Upper lobe of right lung (tissue), 1 donor: ENCODE results near the gene TAF13. TPM values are rescaled to one million over a fixed set of nuclear protein-coding genes. Genes with fewer than 3 reads are reported as not detected.
"Not testable (repeated sequence)": the region's sequence is repeated elsewhere in the genome, so short reads cannot be mapped to it uniquely, and the experiment has no call there.

ENCODE experiments used
- ATAC-seq: fragments of 200-7000 bp; cut with Tn5 transposase; one replicate; pipeline ENCODE4 v1.9.1; 2020; ENCODE audit warnings: mild to moderate bottlenecking, moderate library complexity
- DNase-seq: peaks from one replicate; pipeline ENCODE4 v3.0.0-alpha.2; 2020
- H3K27ac ChIP-seq: fragments of 200-600 bp; one replicate; pipeline ENCODE4 v1.8.0; 2022
- H3K27me3 ChIP-seq: fragments of 200-600 bp; one replicate; pipeline ENCODE4 v1.8.0; 2022; ENCODE audit warnings: mild to moderate bottlenecking
- H3K36me3 ChIP-seq: fragments of 200-600 bp; one replicate; pipeline ENCODE4 v1.8.0; 2022
- H3K4me1 ChIP-seq: fragments of 200-600 bp; one replicate; pipeline ENCODE4 v1.8.0; 2022
- H3K4me3 ChIP-seq: fragments of 200-600 bp; one replicate; pipeline ENCODE4 v1.8.0; 2022; ENCODE audit warnings: mild to moderate bottlenecking
- H3K9me3 ChIP-seq: fragments of 200-600 bp; one replicate; pipeline ENCODE4 v1.8.0; 2022
- intact Hi-C: fragments of 100-400 bp; cut with DNase I; formaldehyde crosslinking; loops from one replicate; pipeline ENCODE4 v1.11.0; 2022
- total RNA-seq: library from RNA; stranded (reverse); fragmentation: NEBNext Ultra II Directional; extraction: Animal tissue kit (Norgen Biotek cat#: 25700); gene quantifications from one replicate; pipeline ENCODE4 v1.2.1, GENCODE V29; 2021
- TF ChIP-seq, protein P1 (sequence below): fragments of 200-600 bp; IDR thresholded peaks from one replicate; pipeline ENCODE4 v1.8.0; 2022; ENCODE audit warnings: antibody characterized with exemption
- donor health status: DM: no; HTN: yes; CAD: no; lungs with severe emphysema.

The TAF13 gene
- total RNA-seq, 1 donor from 2014 or later, result 41.1 TPM

DNA sequence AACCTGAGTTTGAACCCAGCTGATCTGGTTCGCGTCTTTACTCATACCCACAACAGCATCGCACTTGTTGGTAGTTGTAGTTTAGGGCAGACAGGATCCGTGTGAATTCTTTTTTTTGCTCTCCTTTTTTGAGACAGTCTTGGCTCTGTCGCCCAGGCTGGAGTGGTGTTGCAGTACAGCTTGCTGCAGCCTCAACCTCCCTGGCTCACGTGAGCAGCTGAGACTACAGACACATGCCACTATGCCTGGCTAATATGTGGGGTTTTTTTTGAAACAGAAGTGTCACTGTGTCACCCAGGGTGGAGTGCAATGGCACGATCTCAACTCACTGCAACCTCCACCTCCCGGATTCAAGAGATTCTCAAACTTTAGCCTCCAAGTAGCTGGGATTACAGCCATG is 7.9 kb downstream of the TAF13 start:
- H3K4me1 ChIP-seq, result no peaks in the 10 kb centered on the region
- TF ChIP-seq, protein P1, sequence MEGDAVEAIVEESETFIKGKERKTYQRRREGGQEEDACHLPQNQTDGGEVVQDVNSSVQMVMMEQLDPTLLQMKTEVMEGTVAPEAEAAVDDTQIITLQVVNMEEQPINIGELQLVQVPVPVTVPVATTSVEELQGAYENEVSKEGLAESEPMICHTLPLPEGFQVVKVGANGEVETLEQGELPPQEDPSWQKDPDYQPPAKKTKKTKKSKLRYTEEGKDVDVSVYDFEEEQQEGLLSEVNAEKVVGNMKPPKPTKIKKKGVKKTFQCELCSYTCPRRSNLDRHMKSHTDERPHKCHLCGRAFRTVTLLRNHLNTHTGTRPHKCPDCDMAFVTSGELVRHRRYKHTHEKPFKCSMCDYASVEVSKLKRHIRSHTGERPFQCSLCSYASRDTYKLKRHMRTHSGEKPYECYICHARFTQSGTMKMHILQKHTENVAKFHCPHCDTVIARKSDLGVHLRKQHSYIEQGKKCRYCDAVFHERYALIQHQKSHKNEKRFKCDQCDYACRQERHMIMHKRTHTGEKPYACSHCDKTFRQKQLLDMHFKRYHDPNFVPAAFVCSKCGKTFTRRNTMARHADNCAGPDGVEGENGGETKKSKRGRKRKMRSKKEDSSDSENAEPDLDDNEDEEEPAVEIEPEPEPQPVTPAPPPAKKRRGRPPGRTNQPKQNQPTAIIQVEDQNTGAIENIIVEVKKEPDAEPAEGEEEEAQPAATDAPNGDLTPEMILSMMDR, result no peak
- H3K36me3 ChIP-seq, result peaks cover 62% of the 10 kb centered on the region
- no peak overlapping the region for H3K4me3 ChIP-seq
- intact Hi-C loops, result no loop called here
- ATAC-seq (no peak), DNase-seq (no peak)
- H3K9me3 ChIP-seq, result no peaks in the 10 kb centered on the region
- no peak overlapping the region for H3K27ac ChIP-seq
- no peaks in the 10 kb centered on the region for H3K27me3 ChIP-seq

DNA sequence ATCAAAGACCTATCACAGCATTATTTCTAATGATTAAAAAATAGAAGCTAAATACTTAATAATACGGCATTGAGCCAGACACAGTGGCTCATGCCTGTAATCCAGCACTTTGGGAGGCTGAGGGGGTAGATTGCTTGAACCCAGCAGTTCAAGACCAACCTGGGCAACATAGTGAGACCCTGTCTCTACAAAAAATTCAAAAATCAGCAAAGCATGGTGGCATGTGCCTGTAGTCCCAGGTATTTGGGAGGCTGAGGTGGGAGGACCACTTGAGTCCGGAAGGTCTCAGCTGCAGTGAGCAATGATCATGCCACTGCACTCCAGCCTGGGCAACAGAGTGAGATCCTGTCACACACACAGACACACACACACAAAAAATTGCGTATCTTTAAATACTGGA is 10.7 kb downstream of the TAF13 start:
- ATAC-seq (no peak), DNase-seq (no peak)
- Histone ChIP-seq H3K27me3 (no peaks in the 10 kb centered on the region), H3K36me3 (peaks cover 63% of the 10 kb centered on the region), H3K4me3 (no peak overlapping the region), H3K27ac (no peak overlapping the region), H3K4me1 (no peaks in the 10 kb centered on the region), H3K9me3 (no peaks in the 10 kb centered on the region)
- TF ChIP-seq, protein P1, result no peak
- intact Hi-C loops, result no loop called here

DNA sequence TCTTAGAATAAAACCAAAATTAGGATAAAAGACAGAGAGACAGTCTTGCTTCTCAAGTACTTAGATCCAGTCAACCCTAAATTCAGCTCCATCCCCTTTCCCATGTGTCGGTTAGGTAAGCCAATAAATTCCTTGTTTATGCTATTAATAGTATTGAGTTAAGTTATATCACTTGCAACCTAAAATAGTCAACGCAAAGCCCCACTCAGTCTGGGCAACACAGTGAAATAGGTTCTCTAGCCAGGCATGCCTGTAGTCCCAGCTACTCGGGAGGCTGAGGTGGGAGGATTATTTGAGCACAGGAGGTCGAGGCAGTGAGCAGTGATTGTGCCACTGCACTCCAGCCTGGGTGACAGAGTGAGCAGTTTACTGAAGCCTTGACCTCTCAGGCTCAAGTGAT is 14.6 kb downstream of the TAF13 start:
- intact Hi-C loops, result no loop called here
- TF ChIP-seq, protein P1, result no peak
- DNase-seq, result no peak
- no peaks in the 10 kb centered on the region for H3K9me3 ChIP-seq
- no peak for ATAC-seq
- peaks cover 36% of the 10 kb centered on the region for H3K36me3 ChIP-seq
- H3K4me3 ChIP-seq, result no peak overlapping the region
- H3K27me3 ChIP-seq, result no peaks in the 10 kb centered on the region
- no peak overlapping the region for H3K27ac ChIP-seq
- no peaks in the 10 kb centered on the region for H3K4me1 ChIP-seq

DNA sequence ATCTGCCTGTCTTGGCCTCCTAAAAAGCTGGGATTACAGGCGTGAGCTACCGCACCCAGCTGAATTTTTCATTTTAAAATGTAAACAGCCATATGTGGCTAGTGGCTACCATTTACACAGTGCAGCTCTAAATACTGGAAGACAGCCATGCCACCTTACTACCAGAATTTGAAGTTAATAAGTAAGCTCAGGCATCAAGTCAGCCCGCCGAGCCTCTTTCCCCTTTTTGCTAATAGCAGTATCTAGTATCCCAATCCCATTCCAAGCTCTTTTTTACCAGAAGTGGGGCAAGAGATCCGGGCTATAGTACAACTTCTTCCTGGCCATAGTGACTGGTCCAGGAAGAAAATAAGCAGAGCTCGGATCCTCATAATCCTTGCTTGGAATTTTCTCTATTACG is 15.1 kb downstream of the TAF13 start:
- Histone ChIP-seq H3K9me3 (no peaks in the 10 kb centered on the region), H3K27me3 (no peaks in the 10 kb centered on the region), H3K4me3 (no peak overlapping the region), H3K4me1 (no peaks in the 10 kb centered on the region), H3K27ac (no peak overlapping the region), H3K36me3 (peaks cover 32% of the 10 kb centered on the region)
- TF ChIP-seq, protein P1, result no peak
- DNase-seq (no peak), ATAC-seq (no peak)
- intact Hi-C loops, result no loop called here

DNA sequence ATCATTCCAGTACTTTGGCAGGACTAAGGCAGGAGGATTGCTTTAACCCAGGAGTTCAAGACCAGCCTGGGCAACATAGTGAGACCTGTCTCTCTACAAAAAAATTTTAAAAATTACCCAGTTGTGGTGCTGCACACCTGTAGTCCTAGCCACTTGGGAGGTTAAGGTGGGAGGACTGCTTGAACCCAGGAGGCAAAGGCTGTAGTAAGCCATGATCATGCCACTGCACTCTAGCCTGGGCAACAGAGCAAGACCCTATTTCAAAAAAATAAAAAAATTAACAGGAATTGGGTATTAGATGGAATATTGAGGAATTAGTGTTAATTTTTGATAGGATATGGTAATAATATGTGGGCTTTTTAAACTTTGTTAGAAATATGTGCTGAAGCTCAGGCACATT is 16.8 kb downstream of the TAF13 start:
- ATAC-seq, result no peak
- Histone ChIP-seq H3K4me3 (no peak overlapping the region), H3K27me3 (no peaks in the 10 kb centered on the region), H3K4me1 (no peaks in the 10 kb centered on the region), H3K27ac (no peak overlapping the region), H3K36me3 (peaks cover 16% of the 10 kb centered on the region), H3K9me3 (no peaks in the 10 kb centered on the region)
- DNase-seq, result no peak
- TF ChIP-seq, protein P1, result no peak
- intact Hi-C loops, result no loop called here

DNA sequence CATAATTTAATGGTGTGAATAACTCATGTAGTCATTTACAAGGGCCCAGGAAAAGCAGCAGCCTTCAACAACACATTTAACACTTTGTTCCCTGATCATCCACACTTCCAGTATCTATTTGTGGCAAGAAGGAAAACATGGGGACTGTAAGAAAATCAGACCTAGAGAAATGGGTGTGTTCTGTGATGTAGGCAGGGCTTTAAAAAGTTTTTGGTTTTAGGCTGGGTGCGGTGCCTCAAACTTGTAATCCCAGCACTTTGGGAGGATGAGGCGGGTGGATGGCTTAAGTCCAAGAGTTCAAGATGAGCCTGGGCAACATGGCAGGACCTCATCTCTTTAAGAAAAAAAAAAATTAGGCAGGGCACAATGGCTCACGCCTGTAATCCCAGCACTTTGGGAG is 19.7 kb downstream of the TAF13 start:
- ATAC-seq, result no peak
- no peaks in the 10 kb centered on the region for H3K4me1 ChIP-seq
- no peak for DNase-seq
- no peaks in the 10 kb centered on the region for H3K27me3 ChIP-seq
- no peaks in the 10 kb centered on the region for H3K9me3 ChIP-seq
- no peak overlapping the region for H3K27ac ChIP-seq
- TF ChIP-seq, protein P1, result no peak
- H3K4me3 ChIP-seq, result no peak overlapping the region
- intact Hi-C loops, result no loop called here
- no peaks in the 10 kb centered on the region for H3K36me3 ChIP-seq

DNA sequence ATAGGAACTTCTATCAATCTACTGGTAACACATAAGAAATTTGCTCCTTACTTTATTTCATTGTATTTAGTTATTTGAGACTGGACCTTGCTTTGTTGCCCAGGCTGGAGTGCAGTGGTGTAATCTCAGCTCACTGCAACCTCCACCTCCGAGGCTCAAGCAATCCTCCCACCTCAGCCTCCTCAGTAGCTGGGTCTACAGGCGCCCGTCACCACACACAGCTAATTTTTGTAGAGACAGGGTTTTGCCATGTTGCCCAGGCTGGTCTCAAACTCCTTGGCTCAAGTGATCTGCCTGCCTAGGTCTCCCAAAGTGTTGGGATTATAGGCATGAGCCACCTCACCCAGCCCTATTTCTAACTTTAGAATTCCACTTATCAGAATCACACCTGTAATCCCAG is 23.7 kb downstream of the TAF13 start:
- DNase-seq, H3K9me3 ChIP-seq, H3K27me3 ChIP-seq, H3K4me3 ChIP-seq, intact Hi-C loops, H3K4me1 ChIP-seq, ATAC-seq, H3K36me3 ChIP-seq, H3K27ac ChIP-seq: not testable (repeated sequence)
